DND-41 (cell line): ENCODE results near the gene SULT1B1.

Experiments used
- CTCF ChIP-seq: IDR thresholded peaks from 2 replicates; pipeline ENCODE4 v1.5.1; 2012; ENCODE audit warnings: borderline replicate concordance, low read length, moderate library complexity, mild to moderate bottlenecking; ENCODE audit not compliant: poor library complexity, severe bottlenecking; ENCODE audit errors: extremely low read depth
- EZH2 ChIP-seq: IDR thresholded peaks from 3 replicates; pipeline ENCODE4 v1.6.1; 2012; ENCODE audit warnings: borderline replicate concordance, low read depth, mild to moderate bottlenecking, moderate library complexity, low read length, inconsistent platforms; ENCODE audit not compliant: severe bottlenecking

GRCh38 chr4:69765751-69766150 lies 5.3 kb upstream of the SULT1B1 start:
- TF ChIP-seq CTCF (no peak), EZH2 (no peak)
